A549 (cell line): ENCODE results near the gene MYO1D.

Experiments
- BHLHE40 ChIP-seq: IDR thresholded peaks from 2 replicates; pipeline ENCODE4 v1.6.1; 2012; ENCODE audit warnings: low read depth, low read length, inconsistent platforms
- CTCF ChIP-seq: fragments of >200 bp; sonication (Bioruptor Twin); formaldehyde crosslinking; IDR thresholded peaks from 3 replicates; pipeline ENCODE4 v1.5.1; 2016
- RAD21 ChIP-seq, 2 experiments: fragments of >200 bp in 1 of 2; sonication (Bioruptor Twin) in 1 of 2; formaldehyde crosslinking in 1 of 2; IDR thresholded peaks in 1 of 2; conservative IDR thresholded peaks in 1 of 2; 2 replicates in 1 of 2; 3 replicates in 1 of 2; pipeline ENCODE4 v1.6.1; 2012 to 2018; ENCODE audit warnings: inconsistent platforms in 1 of 2
- REST ChIP-seq: fragments of 200-600 bp; sonication (generic); IDR thresholded peaks from 2 replicates; pipeline ENCODE4 v1.6.1; 2016; ENCODE audit warnings: antibody characterized with exemption, mild to moderate bottlenecking, moderate library complexity

- TF ChIP-seq RAD21 (conservative IDR thresholded peaks at IDR 0.05 in 1 of 2, IDR thresholded peaks at IDR 0.05 in 1 of 2) = no peak
- TF ChIP-seq CTCF = no peak
- TF ChIP-seq BHLHE40 = no peak
- no peak for TF ChIP-seq REST
Measured at GRCh38 chr17:32824334-32824733, 52.6 kb downstream of the MYO1D start.
